Measurements from ENCODE around the gene CABLES2. TPM values are rescaled to one million over a fixed set of nuclear protein-coding genes. Genes with fewer than 3 reads are reported as not detected.

Gene CABLES2
- total and polyA plus RNA-seq, 9 of the 15 experiments (the other 6 are each of a cell fraction or from before 2014, with no cell fraction given) = 0.46 to 4.2 (median 1.6) TPM

- TF ChIP-seq KDM5B (IDR thresholded peaks at IDR 0.05; ENCODE audit: insufficient replicate concordance, low read depth, low read length) (peak; percentile 7), RBBP5 (IDR thresholded peaks at IDR 0.05; ENCODE audit: borderline replicate concordance, insufficient read depth, low read length, poor library complexity, severe bottlenecking) (peak; percentile 38), SPI1 (IDR thresholded peaks at IDR 0.05; ENCODE audit: borderline replicate concordance, low read depth, low read length) (no peak), ARID4B (CRISPR knock-in tag; IDR thresholded peaks at IDR 0.05) (peak; percentile 36; the same call in 1 of the 2 replicates), MAX (CRISPR knock-in tag; IDR thresholded peaks at IDR 0.05) (peak; percentile 60), ZNF740 (CRISPR knock-in tag; IDR thresholded peaks at IDR 0.05) (peak; percentile 64; the same call in 1 of the 2 replicates), ZNF740 (tag; IDR thresholded peaks at IDR 0.05) (no peak), TCF7L2 (IDR thresholded peaks at IDR 0.05; ENCODE audit: low read depth, low read length) (no peak), PTRF (tag; IDR thresholded peaks at IDR 0.05) (no peak), GTF2A2 (tag; IDR thresholded peaks at IDR 0.05) (no peak), USF1 (CRISPR knock-in tag; IDR thresholded peaks at IDR 0.05) (no peak), ZNF354B (CRISPR knock-in tag; IDR thresholded peaks at IDR 0.05) (no peak), OTX1 (CRISPR knock-in tag; IDR thresholded peaks at IDR 0.05) (no peak), RBFOX2 (IDR thresholded peaks at IDR 0.05; ENCODE audit: low read depth, low read length) (peak; percentile 36; the same call in 1 of the 2 replicates), HBP1 (CRISPR knock-in tag; IDR thresholded peaks at IDR 0.05) (no peak), GABPB1 (CRISPR knock-in tag; IDR thresholded peaks at IDR 0.05) (0 out of 2 replicates have a peak, but pooled peaks have one; percentile 20), MAZ (CRISPR knock-in tag; conservative IDR thresholded peaks at IDR 0.05 in 1 of 2, IDR thresholded peaks at IDR 0.05 in 1 of 2) (peak in 1 of 2 experiments; percentile 30; a peak in 1 of 4 replicates), POLR3G (IDR thresholded peaks at IDR 0.05; ENCODE audit: extremely low read depth, insufficient read length, insufficient replicate concordance) (no peak)
Observed at GRCh38 chr20:62367633-62368391, 39.3 kb downstream of the CABLES2 start (continued).

All from K562 (cell line).